ENCODE results near the gene BLM. TPM values are rescaled to one million over a fixed set of nuclear protein-coding genes. Genes with fewer than 3 reads are reported as not detected.

The BLM gene
- total and polyA plus RNA-seq, 10 of the 15 experiments (the other 5 are each of a cell fraction or from before 2014, with no cell fraction given): 23.0 to 68.4 (median 43.9) TPM

GRCh38 chr15:90845201-90845949 lies 128.2 kb downstream of the BLM start (continued):
- TF ChIP-seq, protein P1, sequence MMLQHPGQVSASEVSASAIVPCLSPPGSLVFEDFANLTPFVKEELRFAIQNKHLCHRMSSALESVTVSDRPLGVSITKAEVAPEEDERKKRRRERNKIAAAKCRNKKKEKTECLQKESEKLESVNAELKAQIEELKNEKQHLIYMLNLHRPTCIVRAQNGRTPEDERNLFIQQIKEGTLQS (IDR thresholded peaks at IDR 0.05; ENCODE audit: borderline replicate concordance, extremely low read depth, low read depth, low read length): no peak
- TF ChIP-seq ZNF687 (IDR thresholded peaks at IDR 0.05) (peak; percentile 53; the same call in 1 of the 2 replicates), ETV6 (conservative IDR thresholded peaks at IDR 0.05 in 1 of 2, IDR thresholded peaks at IDR 0.05 in 1 of 2; ENCODE audit: borderline replicate concordance in 1 of 2, low read depth in 1 of 2) (0 out of 4 replicates have a peak, but pooled peaks of 1 of the 2 experiments have one; percentile 17), TCF12 (IDR thresholded peaks at IDR 0.05; ENCODE audit: low read depth, low read length) (peak; percentile 75), NBN (IDR thresholded peaks at IDR 0.05) (0 out of 2 replicates have a peak, but pooled peaks have one; percentile 19), CBFB (IDR thresholded peaks at IDR 0.05; ENCODE audit: low read depth) (peak; percentile 39; the same call in 1 of the 2 replicates), FOXM1 (IDR thresholded peaks at IDR 0.05; ENCODE audit: low read depth, low read length) (0 out of 2 replicates have a peak, but pooled peaks have one; percentile 22), RB1 (IDR thresholded peaks at IDR 0.05; ENCODE audit: borderline replicate concordance) (no peak), RELB (IDR thresholded peaks at IDR 0.05; ENCODE audit: low read depth) (peak; percentile 46; the same call in 1 of the 2 replicates), BHLHE40 (IDR thresholded peaks at IDR 0.05; ENCODE audit: borderline replicate concordance in 1 of 2, low read depth in 2 of 2, low read length in 1 of 2) (0 out of 4 replicates have a peak, but pooled peaks of 1 of the 2 experiments have one; percentile 2), ZNF24 (IDR thresholded peaks at IDR 0.05) (peak; percentile 16; the same call in 1 of the 2 replicates), MTA2 (IDR thresholded peaks at IDR 0.05; ENCODE audit: low read depth) (0 out of 2 replicates have a peak, but pooled peaks have one; percentile 44), BACH1 (IDR thresholded peaks at IDR 0.05; ENCODE audit: borderline replicate concordance) (0 out of 2 replicates have a peak, but pooled peaks have one; percentile 25)
- TF ChIP-seq, protein P2, sequence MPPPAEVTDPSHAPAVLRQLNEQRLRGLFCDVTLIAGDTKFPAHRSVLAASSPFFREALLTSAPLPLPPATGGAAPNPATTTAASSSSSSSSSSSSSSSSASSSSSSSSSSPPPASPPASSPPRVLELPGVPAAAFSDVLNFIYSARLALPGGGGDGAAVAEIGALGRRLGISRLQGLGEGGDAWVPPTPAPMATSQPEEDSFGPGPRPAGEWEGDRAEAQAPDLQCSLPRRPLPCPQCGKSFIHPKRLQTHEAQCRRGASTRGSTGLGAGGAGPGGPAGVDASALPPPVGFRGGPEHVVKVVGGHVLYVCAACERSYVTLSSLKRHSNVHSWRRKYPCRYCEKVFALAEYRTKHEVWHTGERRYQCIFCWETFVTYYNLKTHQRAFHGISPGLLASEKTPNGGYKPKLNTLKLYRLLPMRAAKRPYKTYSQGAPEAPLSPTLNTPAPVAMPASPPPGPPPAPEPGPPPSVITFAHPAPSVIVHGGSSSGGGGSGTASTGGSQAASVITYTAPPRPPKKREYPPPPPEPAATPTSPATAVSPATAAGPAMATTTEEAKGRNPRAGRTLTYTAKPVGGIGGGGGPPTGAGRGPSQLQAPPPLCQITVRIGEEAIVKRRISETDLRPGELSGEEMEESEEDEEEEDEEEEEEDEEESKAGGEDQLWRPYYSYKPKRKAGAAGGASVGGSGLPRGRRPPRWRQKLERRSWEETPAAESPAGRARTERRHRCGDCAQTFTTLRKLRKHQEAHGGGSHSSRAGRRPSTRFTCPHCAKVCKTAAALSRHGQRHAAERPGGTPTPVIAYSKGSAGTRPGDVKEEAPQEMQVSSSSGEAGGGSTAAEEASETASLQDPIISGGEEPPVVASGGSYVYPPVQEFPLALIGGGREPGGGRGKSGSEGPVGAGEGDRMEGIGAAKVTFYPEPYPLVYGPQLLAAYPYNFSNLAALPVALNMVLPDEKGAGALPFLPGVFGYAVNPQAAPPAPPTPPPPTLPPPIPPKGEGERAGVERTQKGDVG (CRISPR knock-in tag; IDR thresholded peaks at IDR 0.05): no peak

Measured in GM12878 (cell line).